ENCODE data around the gene LCE3D. TPM values are rescaled to one million over a fixed set of nuclear protein-coding genes. Genes with fewer than 3 reads are reported as not detected.

The LCE3D gene
- total RNA-seq, 4 donors from 2014 or later: 19.2 TPM; not detected in 3

DNA sequence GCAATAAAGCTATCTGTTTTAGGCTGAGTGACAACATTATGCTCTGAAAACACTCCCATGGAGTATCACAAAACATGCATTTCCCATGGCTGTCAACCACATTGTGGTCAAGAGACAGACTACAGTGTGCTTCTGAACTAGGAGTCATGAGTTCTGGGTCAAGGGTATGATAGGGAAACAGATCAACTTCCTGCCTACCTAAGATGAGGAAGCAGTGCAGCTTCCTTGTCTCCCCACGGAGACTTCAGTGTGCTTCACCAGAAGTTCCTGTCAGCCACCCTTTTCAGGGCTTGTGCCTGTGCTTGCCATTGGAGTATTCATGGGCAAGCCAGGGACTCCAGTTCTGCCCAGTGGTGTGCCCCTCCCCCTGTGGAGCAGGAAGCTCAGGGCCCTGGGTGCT, 33.6 kb downstream of the LCE3D start:
- Histone ChIP-seq H3K36me3 (no peaks in the 10 kb centered on the region), H3K27ac (no peak overlapping the region), H3K27me3 (peaks cover 0 to 6% (median 0%) of the 10 kb centered on the region in 4 donors), H3K4me3 (no peak overlapping the region), H3K4me1 (no peaks in the 10 kb centered on the region), H3K9me3 (no peaks in the 10 kb centered on the region)
- no peak for TF ChIP-seq POLR2A (IDR thresholded peaks at IDR 0.05)
- TF ChIP-seq, protein P1, sequence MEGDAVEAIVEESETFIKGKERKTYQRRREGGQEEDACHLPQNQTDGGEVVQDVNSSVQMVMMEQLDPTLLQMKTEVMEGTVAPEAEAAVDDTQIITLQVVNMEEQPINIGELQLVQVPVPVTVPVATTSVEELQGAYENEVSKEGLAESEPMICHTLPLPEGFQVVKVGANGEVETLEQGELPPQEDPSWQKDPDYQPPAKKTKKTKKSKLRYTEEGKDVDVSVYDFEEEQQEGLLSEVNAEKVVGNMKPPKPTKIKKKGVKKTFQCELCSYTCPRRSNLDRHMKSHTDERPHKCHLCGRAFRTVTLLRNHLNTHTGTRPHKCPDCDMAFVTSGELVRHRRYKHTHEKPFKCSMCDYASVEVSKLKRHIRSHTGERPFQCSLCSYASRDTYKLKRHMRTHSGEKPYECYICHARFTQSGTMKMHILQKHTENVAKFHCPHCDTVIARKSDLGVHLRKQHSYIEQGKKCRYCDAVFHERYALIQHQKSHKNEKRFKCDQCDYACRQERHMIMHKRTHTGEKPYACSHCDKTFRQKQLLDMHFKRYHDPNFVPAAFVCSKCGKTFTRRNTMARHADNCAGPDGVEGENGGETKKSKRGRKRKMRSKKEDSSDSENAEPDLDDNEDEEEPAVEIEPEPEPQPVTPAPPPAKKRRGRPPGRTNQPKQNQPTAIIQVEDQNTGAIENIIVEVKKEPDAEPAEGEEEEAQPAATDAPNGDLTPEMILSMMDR (IDR thresholded peaks at IDR 0.05): no peak
- intact Hi-C loops (cut with DNase I): no loop called here
- no peak for DNase-seq
- WGBS, 2 donors: 71 to 80% methylated on average over 1 of the region's 1 CpG

GRCh38 chr1:152543820-152544219, 36.5 kb downstream of the LCE3D start:
- intact Hi-C loops (cut with DNase I): no loop called here
- TF ChIP-seq, protein P1 (IDR thresholded peaks at IDR 0.05): peak in 1 of 6 experiments; percentile 40
- no peak for TF ChIP-seq POLR2A (IDR thresholded peaks at IDR 0.05)
- no peaks in the 10 kb centered on the region for H3K9me3 ChIP-seq
- peaks cover 0 to 10% (median 0%) of the 10 kb centered on the region in 4 donors for H3K27me3 ChIP-seq
- 27 to 47% methylated on average over 3 to 4 of the region's 4 CpGs for WGBS, 2 donors
- H3K36me3 ChIP-seq: no peaks in the 10 kb centered on the region
- DNase-seq: no peak
- no peak overlapping the region for H3K4me3 ChIP-seq
- H3K4me1 ChIP-seq: no peaks in the 10 kb centered on the region
- H3K27ac ChIP-seq: no peak overlapping the region

- Histone ChIP-seq H3K27me3 (peaks cover 0 to 16% (median 0%) of the 10 kb centered on the region in 4 donors), H3K36me3 (no peaks in the 10 kb centered on the region), H3K27ac (no peak overlapping the region), H3K4me3 (no peak overlapping the region), H3K4me1 (no peaks in the 10 kb centered on the region), H3K9me3 (no peaks in the 10 kb centered on the region)
- TF ChIP-seq, protein P1 (IDR thresholded peaks at IDR 0.05): no peak
- no peak for TF ChIP-seq POLR2A (IDR thresholded peaks at IDR 0.05)
- intact Hi-C loops (cut with DNase I): no loop called here
- no peak for DNase-seq
- 40 to 57% methylated on average over 2 of the region's 2 CpGs for WGBS, 2 donors
Observed at GRCh38 chr1:152539901-152540300, 40.4 kb downstream of the LCE3D start.

GRCh38 chr1:152537496-152537895, 42.8 kb downstream of the LCE3D start:
- H3K4me3 ChIP-seq: no peak overlapping the region
- DNase-seq: no peak
- WGBS, 2 donors: 10 to 22% methylated on average over 1 to 3 of the region's 4 CpGs
- no peak overlapping the region for H3K27ac ChIP-seq
- H3K4me1 ChIP-seq: no peaks in the 10 kb centered on the region
- intact Hi-C loops (cut with DNase I): no loop called here
- TF ChIP-seq POLR2A (IDR thresholded peaks at IDR 0.05): no peak
- TF ChIP-seq, protein P1 (IDR thresholded peaks at IDR 0.05): no peak
- peaks cover 0 to 17% (median 0%) of the 10 kb centered on the region in 4 donors for H3K27me3 ChIP-seq
- no peaks in the 10 kb centered on the region for H3K36me3 ChIP-seq
- no peaks in the 10 kb centered on the region for H3K9me3 ChIP-seq

GRCh38 chr1:152535774-152536173, 44.5 kb downstream of the LCE3D start:
- H3K4me3 ChIP-seq: no peak overlapping the region
- H3K36me3 ChIP-seq: no peaks in the 10 kb centered on the region
- peaks cover 0 to 9% (median 0%) of the 10 kb centered on the region in 4 donors for H3K27me3 ChIP-seq
- no peak overlapping the region for H3K27ac ChIP-seq
- WGBS, 2 donors: 64% methylated on average over 3 of the region's 3 CpGs
- H3K4me1 ChIP-seq: no peaks in the 10 kb centered on the region
- TF ChIP-seq POLR2A (IDR thresholded peaks at IDR 0.05): no peak
- TF ChIP-seq, protein P1 (IDR thresholded peaks at IDR 0.05): no peak
- DNase-seq: no peak
- intact Hi-C loops (cut with DNase I): no loop called here
- H3K9me3 ChIP-seq: no peaks in the 10 kb centered on the region
